ENCODE results near the gene FHOD1. TPM values are rescaled to one million over a fixed set of nuclear protein-coding genes. Genes with fewer than 3 reads are reported as not detected.

The FHOD1 gene
- total and polyA plus RNA-seq, 9 of the 15 experiments (the other 6 are each of a cell fraction or from before 2014, with no cell fraction given) = 18.7 to 126 (median 32.3) TPM

- TF ChIP-seq HOMEZ (CRISPR knock-in tag; IDR thresholded peaks at IDR 0.05) = no peak
- no peak for TF ChIP-seq ZNF407 (IDR thresholded peaks at IDR 0.05; ENCODE audit: low read depth)
- TF ChIP-seq ZFX (CRISPR knock-in tag; IDR thresholded peaks at IDR 0.05) = peak; percentile 88
- no peak for TF ChIP-seq ZNF512 (tag; IDR thresholded peaks at IDR 0.05)
- TF ChIP-seq ZNF175 (CRISPR knock-in tag; IDR thresholded peaks at IDR 0.05; ENCODE audit: low read depth) = no peak
- no peak for TF ChIP-seq CBX1 (IDR thresholded peaks at IDR 0.05; ENCODE audit: low read depth)
- no peak for TF ChIP-seq RERE (CRISPR knock-in tag; IDR thresholded peaks at IDR 0.05; ENCODE audit: borderline replicate concordance)
- TF ChIP-seq SLC30A9 (CRISPR knock-in tag; IDR thresholded peaks at IDR 0.05) = no peak
Measured at GRCh38 chr16:67226804-67227566, 20.3 kb downstream of the FHOD1 start, which contains the start of gene TMEM208 (continued).

All from K562 (cell line).